DND-41 (cell line): ENCODE measurements around the gene AHRR.

Experiments used
- CTCF ChIP-seq: IDR thresholded peaks from 2 replicates; pipeline ENCODE4 v1.5.1; 2012; ENCODE audit warnings: borderline replicate concordance, low read length, moderate library complexity, mild to moderate bottlenecking; ENCODE audit not compliant: poor library complexity, severe bottlenecking; ENCODE audit errors: extremely low read depth
- EZH2 ChIP-seq: IDR thresholded peaks from 3 replicates; pipeline ENCODE4 v1.6.1; 2012; ENCODE audit warnings: borderline replicate concordance, low read depth, mild to moderate bottlenecking, moderate library complexity, low read length, inconsistent platforms; ENCODE audit not compliant: severe bottlenecking

DNA sequence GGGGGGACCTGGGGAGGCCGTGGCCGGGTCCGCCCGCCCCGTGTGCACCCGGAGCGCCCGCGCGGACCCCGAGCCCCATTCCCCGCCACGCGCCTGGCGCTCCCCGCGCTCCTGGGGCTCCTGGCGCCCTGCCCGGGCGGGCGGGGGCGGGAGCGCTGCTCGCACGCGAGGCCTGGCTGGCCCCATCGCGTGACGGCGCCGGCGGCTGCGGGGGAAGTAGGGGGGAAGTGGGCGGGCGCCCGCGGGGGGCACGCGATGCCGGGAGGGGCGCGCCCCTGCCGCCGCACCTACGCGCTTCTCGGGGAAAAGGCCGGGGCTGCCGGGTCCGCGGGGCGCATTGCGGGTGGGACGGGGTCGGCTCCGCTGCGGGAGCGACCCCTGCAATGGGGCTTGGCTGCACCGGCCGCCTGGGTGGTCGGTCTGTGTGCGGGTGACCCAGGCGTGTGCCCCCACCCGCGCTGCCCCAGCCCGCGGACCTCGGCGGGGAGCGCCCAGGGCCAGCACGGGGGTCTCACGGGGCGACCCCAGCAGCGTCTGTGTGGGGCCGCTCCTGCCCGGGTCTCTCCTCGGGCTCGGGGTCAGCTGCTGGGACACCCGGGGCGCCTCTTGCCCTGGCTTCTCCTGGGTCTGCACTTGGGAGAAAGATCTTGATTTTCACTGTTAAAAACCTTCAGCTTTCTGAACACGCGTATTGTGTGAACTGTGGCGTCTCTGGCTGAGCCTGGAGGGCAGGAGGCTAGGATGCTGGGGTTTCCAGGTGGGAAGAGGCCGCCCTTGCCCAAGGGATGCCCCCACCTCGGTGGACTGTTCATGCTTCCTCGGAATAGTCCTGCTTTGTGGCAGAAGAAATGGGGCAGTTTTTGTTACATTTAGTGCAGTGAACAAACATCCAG lies 52.4 kb downstream of the AHRR start:
- TF ChIP-seq CTCF (no peak), EZH2 (no peak)
